ENCODE data around the gene OR8J3.

Gene OR8J3

GRCh38 chr11:56140151-56140661 is at the start of gene OR8J3:
OR8J3 (minus strand) TSS chr11:56140201; CDS start chr11:56137718, 2,483 bp downstream.
- H3K4me3 ChIP-seq (ENCODE audit: low read depth, low read length): no peak within 1 kb of the TSS
- no peak for DNase-seq (ENCODE audit: low read depth)
- TF ChIP-seq CTCF (IDR thresholded peaks at IDR 0.05; ENCODE audit: insufficient read depth, low read depth, low read length, missing control alignments): no peak

- DNase-seq (ENCODE audit: low read depth): no peak
- no peak for TF ChIP-seq CTCF (IDR thresholded peaks at IDR 0.05; ENCODE audit: insufficient read depth, low read depth, low read length, missing control alignments)
- no peak overlapping the region for H3K4me3 ChIP-seq (ENCODE audit: low read depth, low read length)
Measured at GRCh38 chr11:56188602-56189001, 48.6 kb upstream of the OR8J3 start.

- no peak for DNase-seq (ENCODE audit: low read depth)
- H3K4me3 ChIP-seq (ENCODE audit: low read depth, low read length): no peak overlapping the region
- no peak for TF ChIP-seq CTCF (IDR thresholded peaks at IDR 0.05; ENCODE audit: insufficient read depth, low read depth, low read length, missing control alignments)
Measured at GRCh38 chr11:56183459-56183858, 43.5 kb upstream of the OR8J3 start.

DNA sequence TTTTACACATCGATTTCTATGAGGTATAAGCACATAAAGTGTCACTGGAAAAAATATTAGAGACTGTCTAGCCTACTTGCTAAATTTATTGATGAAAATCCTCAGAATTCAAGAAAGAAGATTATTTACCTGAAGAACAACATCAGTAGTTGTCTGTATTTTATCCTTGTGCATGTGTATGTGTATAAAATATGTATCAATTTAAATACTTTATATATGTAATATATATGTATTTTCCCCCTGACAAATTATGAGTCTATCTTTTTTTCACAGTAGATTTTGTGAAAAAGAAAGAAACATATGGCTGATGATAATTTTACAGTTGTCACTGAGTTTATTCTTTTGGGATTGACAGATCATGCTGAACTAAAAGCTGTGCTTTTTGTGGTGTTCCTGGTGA is 36.3 kb upstream of the OR8J3 start, which contains the start of gene OR5J2:
TSS of gene OR5J2 (plus strand) at position 301 of the 400 bp plus-strand sequence. CDS start at position 301, 0 bp downstream.
- TF ChIP-seq CTCF (IDR thresholded peaks at IDR 0.05; ENCODE audit: insufficient read depth, low read depth, low read length, missing control alignments): no peak
- no peak within 1 kb of the TSS for H3K4me3 ChIP-seq (ENCODE audit: low read depth, low read length)
- no peak for DNase-seq (ENCODE audit: low read depth)

- no peak for TF ChIP-seq CTCF (IDR thresholded peaks at IDR 0.05; ENCODE audit: insufficient read depth, low read depth, low read length, missing control alignments)
- H3K4me3 ChIP-seq (ENCODE audit: low read depth, low read length): no peak overlapping the region
- DNase-seq (ENCODE audit: low read depth): no peak
Measured at GRCh38 chr11:56172256-56172830, 32.3 kb upstream of the OR8J3 start.

- H3K4me3 ChIP-seq (ENCODE audit: low read depth, low read length): no peak overlapping the region
- no peak for DNase-seq (ENCODE audit: low read depth)
- TF ChIP-seq CTCF (IDR thresholded peaks at IDR 0.05; ENCODE audit: insufficient read depth, low read depth, low read length, missing control alignments): no peak
Measured at GRCh38 chr11:56163804-56164203, 23.8 kb upstream of the OR8J3 start.

DNA sequence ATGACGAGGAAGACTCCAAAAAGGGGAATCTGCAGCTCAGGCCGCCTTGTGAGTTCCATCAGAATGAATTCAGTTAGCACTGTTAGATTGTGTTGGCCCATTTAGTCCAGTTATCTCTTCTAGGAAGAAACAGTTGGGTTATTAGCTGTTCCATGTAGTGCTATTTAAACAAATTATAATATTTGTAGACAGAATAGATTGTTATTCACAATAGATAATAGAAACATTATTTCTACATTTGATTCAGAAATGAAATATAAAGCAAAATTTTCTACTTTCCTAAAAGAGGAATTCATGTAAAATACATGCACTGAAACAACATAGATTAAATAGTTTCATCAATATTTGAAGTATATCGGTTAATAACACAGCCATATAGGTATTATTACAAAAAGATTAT is 20.2 kb upstream of the OR8J3 start, which contains the start of gene OR8K5:
TSS of gene OR8K5 (minus strand) at position 101 of the 400 bp plus-strand sequence. CDS start at position 101, 0 bp downstream.
- H3K4me3 ChIP-seq (ENCODE audit: low read depth, low read length): no peak within 1 kb of the TSS
- no peak for TF ChIP-seq CTCF (IDR thresholded peaks at IDR 0.05; ENCODE audit: insufficient read depth, low read depth, low read length, missing control alignments)
- no peak for DNase-seq (ENCODE audit: low read depth)
